IPS DF 4.7 (cell line): ENCODE results near the gene SSU72.
"Not testable (repeated sequence)": the region's sequence is repeated elsewhere in the genome, so short reads cannot be mapped to it uniquely, and the experiment has no call there.

Source experiments
- DNase-seq: peaks from one replicate; pipeline ENCODE4 v3.0.0-alpha.2; 2013; ENCODE audit warnings: low spot score; ENCODE audit errors: extremely low read depth

Gene SSU72

GRCh38 chr1:1542766-1543705 lies 31.6 kb downstream of the SSU72 start:
- DNase-seq: no peak

GRCh38 chr1:1541956-1542765 lies 32.5 kb downstream of the SSU72 start:
- DNase-seq: no peak

GRCh38 chr1:1540818-1541628 lies 33.6 kb downstream of the SSU72 start:
- no peak for DNase-seq

GRCh38 chr1:1540090-1540817 lies 34.4 kb downstream of the SSU72 start, which contains the start of gene TMEM240:
TMEM240 (minus strand) TSS chr1:1540624; CDS start chr1:1540346, 278 bp downstream.
- no peak for DNase-seq

GRCh38 chr1:1539310-1540089 lies 35.2 kb downstream of the SSU72 start:
- DNase-seq: no peak

GRCh38 chr1:1538989-1539309 lies 35.7 kb downstream of the SSU72 start:
- no peak for DNase-seq

GRCh38 chr1:1538334-1538733 lies 36.3 kb downstream of the SSU72 start:
- DNase-seq: no peak

- no peak for DNase-seq
Observed at GRCh38 chr1:1537626-1538250, 36.9 kb downstream of the SSU72 start.

- DNase-seq: no peak
Observed at GRCh38 chr1:1536938-1537546, 37.6 kb downstream of the SSU72 start.

GRCh38 chr1:1536019-1536937 lies 38.4 kb downstream of the SSU72 start:
- no peak for DNase-seq

- no peak for DNase-seq
Observed at GRCh38 chr1:1535201-1536018, 39.3 kb downstream of the SSU72 start.

GRCh38 chr1:1534401-1535154 lies 40.1 kb downstream of the SSU72 start:
- DNase-seq: no peak

- DNase-seq: not testable (repeated sequence)
Observed at GRCh38 chr1:1533894-1534291, 40.8 kb downstream of the SSU72 start.

GRCh38 chr1:1533176-1533893 lies 41.3 kb downstream of the SSU72 start:
- DNase-seq: not testable (repeated sequence)

GRCh38 chr1:1531947-1532346 lies 42.7 kb downstream of the SSU72 start:
- DNase-seq: no peak

- no peak for DNase-seq
Observed at GRCh38 chr1:1529936-1530335, 44.7 kb downstream of the SSU72 start.
